ENCODE results near the gene NME3.
A peak's percentile ranks its signal among the peaks of the same experiment; 100 is the strongest.
"Not testable (repeated sequence)": the region's sequence is repeated elsewhere in the genome, so short reads cannot be mapped to it uniquely, and the experiment has no call there.

Gene NME3

DNA sequence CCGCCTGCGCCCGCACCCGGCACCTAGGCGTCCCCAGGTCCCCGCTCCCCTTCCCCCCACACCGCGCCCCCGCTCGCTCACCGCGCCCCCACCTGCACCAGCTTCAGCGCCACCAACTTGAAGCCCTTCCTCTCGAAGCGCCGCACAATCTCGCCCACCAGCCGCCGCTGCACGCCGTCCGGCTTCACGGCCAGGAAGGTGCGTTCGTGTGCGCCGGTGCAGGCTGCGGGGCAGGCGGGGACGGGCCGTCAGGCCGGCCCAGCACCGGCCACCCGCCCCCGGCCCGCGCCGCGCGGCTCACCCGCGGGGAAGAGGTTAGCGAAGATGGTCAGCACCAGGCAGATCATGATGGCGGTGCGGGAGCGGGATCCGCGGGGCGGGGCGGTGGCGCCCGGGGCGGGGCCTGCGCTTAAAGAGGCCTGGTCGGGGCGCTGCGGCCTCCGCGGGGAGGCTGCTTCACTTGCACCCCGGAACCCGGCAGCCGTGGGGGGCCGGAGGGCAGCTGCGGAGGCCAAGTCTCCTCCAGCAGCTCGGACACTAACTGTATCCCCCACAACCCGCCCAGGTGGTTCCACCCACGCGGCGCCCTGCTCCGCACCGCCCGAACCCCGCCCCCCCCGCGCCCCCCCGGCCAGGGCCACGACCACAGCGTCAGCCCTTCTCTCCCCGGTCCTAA is at the start of gene NME3:
TSS of gene NME3 (minus strand) at position 356 of the 676 bp plus-strand sequence. CDS start at position 347, 9 bp downstream.
- peak; percentile 84 for DNase-seq

DNA sequence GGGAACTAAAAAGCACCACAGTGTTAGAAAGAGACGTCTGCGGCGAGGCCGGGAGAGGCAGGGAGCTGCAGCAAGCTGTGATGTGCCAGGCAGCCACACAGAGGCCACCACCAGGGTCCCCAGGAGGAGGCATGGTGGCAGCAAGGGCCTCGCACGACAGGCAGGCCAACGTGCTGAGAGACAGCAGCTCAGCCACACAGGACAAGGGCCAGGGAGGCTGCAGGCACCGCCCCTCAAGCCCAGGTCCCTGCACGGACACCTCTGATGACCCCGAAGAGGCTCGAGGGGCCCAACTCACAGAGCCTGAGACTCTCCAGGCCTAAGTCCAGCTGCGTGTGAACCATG is 49.6 kb upstream of the NME3 start:
- DNase-seq, result no peak

DNA sequence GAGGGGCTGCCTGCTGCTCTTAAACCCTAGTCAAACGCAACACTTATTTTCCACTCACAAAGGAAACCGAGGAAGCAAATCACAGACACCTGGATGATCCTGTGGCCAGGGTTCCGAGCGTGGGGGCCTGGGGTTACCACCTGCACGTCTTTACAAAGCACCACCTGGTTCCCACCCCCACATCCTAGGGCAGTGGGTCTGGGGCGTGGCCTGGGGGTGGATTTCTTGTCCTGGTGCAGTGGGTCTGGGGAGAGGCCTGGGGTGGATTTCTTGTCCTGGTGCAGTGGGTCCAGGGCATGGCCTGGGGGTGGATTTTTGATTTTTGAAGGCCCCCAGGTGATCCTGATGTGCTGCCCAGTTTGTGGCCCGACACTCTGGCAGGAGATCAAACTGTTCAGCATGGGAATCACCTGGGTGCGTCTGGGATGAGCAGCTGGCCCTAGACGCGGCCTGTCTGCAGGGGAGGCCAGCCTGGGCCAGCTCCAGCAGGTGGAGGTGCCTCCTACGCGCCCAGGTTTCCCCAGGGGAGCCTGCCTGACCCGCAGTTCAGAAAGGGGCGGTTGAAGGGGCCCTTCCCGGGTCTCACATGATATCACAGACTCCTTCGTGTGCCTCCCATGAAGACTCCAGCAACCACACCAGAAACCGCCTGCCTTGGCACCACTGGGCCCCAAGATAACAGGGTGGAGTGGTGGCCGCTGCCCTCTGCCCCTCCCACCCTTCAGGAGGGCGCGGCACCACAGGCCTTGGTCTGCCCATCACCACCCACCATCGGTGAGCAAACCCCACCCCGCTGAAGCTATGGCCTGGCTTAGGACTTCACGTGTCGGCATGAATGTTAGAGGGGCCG is 49.0 kb upstream of the NME3 start:
- no peak for DNase-seq

DNA sequence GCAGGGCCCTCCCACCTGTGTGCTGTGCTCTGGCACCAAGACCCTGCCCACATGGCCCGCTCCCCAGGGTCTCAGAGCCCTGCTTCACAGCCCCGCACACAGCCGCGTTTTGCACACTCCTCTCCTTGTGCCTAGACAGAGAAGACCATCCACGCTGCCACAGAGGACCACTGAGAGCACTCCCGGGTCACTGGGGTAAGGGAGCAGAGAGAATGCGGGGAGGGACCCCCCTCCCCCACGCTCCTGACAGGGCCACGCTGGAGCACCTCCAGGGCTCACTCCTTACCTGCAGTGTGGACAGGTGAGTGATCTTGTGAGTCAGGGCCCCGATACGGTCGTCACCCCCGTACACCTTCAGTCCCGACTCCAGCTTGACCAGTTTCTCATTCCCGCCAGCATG is 48.3 kb upstream of the NME3 start:
- DNase-seq, result no peak

DNA sequence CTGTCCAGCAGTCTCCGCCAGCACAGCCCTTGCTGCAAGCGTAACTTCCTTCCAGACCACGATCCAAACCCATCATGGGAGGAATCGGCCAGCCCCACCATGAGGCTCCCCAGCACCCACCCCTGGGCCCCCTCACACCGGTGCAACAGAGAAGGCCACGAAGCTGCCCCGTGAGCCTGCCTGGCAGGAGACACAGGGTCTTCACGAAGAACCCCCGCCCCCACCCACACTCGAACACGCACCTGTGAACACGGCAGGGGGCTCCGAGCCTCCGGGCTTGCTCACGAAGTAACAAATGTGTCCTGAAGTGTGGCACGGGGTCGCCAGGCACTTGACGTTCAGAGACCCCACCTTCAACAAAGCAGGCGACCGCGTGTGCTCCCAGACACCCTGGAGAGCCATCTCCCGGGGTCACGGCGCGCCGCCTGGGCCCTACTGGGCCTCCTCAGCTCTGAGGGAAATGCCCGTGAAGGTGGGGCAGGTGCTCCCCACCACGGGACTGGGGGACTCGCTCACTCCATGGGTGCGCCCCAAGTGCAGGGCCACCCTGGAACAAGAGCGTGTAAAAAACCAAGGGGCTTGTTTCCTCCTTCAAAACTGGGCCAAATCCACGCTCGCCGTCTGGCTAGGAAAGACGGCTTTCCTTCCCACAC is 47.7 kb upstream of the NME3 start:
- DNase-seq, result no peak

DNA sequence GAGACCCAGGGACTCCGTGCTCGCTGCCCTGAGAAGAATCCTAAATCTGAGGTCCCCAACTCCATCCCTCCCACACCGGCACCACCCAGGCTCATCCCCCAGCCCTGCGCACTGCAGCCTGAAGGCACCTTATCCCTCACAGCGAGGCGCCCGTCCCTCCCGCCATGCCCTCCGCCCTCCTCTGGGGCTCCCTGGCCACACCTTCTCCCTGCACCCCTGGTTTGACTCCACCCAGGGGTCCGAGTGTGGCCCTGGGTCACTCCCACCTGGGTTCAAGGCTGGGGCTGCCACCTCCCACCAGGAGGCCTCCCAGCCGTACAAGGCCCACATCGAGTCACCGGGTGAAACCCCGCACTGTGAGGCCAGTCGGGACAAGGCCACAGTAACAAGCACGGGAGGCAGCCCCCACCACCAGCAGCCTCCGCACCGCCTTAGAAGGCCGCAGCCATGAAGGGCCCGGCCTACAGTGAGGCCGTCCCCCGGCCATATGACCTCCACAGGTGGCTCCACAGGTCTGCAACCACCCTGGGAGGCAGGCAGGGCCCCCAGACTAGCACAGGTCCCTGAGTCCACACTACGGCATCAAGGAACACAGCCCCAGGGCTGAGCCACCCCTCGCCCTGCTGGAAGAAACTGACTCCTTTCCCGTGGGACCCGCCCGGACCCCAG is 47.0 kb upstream of the NME3 start:
- DNase-seq, result no peak

DNA sequence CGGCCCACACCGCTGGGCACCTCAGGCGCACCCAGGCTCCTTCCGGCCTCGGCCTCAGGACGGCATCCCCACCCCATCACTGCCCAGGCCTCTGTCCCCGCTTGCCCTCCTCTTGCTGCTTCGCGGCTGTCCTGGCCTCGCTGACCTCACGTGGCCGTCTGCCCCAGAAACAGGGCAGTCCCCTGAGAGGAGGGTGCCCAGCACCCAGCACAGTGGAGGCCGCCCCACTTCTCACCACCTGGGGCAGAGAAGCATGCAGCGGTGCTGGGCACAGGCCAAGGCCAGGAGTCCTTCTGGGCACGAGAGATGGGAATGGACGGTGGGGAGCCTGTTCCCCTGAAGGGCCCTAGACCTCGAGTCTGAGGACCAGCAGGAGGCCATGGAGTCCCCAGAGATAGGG is 46.4 kb upstream of the NME3 start:
- no peak for DNase-seq

DNA sequence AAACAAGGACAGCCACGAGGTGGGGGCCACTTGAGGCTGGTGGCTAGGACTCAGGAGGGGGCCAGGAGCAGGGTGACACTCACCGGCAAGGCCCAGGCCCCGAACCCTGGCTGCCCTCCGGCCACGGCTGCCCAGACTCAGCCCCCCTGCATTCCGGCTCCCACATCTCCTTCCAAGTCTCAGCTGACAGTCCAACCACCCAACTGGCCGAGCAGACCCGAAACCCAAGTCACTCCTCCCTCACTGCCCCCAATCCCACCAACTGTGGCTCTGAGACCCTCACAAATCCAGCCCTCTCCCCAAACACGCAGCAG is 45.9 kb upstream of the NME3 start:
- no peak for DNase-seq

DNA sequence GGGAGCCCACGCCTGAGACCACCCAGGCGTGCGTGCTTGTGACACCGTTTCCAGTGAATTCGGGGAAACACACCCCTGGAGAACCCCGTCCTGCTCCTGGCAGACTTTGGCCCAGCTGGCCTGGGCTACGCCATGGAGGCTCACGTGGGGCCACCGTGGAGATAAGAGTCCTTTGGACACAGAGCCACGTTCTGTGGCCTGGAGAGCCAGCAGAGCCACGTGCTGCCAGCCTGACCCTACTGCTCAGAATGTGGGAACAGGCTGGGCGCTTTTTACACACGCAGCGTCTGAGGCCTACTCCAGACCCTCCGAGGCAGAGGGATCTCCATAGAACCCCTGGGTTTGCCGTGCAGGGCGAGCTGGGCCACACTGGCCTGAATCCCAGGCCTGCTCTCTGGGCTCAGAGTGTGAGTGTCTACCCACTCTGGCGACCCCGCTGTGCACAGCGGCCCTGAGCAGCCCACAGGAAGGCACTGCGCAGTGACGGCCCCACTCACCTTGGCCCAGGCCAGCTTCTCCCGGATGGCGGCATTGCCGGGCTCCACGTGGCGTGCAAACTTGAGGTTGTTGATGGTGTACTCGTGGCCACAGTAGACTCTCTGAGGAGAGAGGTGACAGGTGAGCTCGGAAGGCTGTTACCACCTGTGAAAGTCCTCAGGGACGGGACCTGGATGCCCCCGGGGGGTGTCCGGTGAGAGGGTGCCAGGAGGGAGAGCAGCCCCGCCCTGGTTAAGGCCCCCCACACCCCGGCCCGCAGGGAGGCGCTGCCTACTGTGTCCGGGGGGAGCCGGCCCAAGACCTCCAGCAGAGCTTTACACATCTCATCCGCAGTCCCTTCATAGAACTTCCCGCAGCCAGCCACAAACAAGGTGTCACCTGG is 45.3 kb upstream of the NME3 start:
- DNase-seq, result no peak

DNA sequence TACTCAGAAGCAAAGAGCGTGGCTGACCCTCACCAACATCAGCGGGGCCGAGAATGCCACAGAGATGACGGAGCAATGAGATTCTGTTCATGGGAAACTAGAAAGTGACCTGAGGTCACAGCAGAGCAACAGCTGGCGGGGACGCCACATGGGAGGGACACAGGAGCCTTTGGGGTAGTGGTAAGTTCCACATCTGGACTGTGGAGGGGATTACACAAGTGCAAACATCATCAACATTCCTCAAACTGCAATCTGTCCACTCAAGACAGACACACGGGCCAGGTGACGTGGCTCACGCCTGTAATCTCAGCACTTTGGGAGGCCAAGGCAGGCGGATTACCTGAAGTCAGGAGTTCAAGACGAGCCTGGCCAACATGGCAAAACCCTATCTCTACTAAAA is 44.1 kb upstream of the NME3 start:
- DNase-seq, result no peak

DNA sequence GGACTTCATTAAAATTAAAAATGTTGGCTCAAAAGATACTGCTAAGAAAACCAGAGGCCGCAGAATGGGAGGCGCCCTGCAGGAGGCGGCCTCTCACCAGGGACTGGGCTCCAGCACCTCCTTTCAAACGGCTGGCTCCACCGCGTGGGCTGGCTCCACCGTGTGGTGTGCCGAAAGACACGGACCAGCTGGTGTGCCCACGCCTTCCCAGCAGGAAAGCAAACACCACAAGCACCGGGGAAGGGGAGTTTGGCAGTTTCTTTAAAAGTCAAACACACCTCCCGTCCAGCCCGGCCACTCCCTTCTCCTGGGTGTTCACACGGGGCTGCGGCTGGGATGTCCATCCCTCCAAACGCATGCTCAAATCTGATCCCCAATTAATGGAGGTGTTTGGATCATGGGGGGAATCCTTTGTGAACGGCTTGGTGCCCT is 41.4 kb upstream of the NME3 start:
- DNase-seq, result peak; percentile 35

DNA sequence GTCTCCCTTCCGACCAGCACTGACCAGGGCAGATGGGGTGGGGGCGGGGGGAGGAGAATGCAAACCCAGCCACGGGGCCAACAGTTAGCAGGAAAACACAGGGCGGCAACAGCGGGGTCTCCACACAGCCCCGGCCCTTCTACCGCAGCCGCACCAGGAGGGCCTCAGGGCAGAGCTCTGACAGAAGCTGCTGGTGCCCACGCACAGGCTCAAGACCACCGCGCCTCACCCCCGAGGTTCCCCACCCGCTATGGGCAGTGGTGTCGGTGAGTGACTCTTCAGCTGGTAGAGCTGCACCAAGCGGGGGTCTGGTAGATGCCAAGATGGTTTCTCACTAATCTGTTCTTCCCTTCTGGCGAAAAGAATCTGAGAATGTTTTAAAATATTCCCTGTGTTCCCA is 39.2 kb upstream of the NME3 start:
- DNase-seq, result no peak

DNA sequence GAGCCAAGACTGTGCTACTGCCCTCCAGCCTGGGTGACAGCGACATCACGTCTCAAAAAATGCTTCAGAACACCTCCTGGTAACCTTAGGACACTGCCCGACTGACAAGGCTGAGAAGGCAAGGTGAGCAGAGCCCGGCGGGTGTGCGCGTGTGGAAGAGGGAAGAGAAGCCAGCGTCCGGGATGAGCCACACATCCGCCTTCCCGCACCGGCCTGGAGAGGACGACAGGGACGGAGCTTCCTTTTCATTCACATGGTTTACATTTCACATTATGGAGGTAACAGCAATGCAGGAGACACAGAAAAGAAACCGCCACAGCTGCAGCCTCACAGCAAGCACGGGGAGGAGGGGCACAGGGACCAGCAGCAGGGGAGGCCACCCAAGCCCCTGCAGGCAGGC is 38.8 kb upstream of the NME3 start:
- no peak for DNase-seq

DNA sequence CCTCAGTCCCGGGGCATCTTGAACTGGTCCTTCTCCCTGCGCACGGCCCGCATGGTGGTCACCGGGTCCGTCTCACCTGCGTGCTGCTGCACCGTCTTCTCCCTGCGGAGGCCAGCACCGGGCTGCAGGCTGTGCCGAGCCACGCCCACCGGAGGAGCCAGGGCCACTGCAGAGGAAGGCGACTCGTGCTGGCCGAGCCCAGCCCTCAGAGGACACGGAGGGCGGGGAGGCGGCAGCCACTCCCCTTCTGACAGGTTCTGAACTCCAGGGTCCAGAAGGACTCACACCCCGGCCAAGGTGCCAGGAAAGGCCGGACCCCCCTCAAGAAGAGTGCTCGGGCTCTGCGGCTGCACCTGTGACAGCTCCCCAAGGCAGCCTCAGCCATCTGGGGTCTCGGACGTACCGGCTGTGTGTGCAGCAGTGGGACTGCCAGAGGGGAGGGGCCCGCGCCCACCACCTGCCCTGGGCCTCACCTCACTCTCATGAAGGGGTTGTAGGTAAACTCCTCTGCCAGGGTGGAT is 38.0 kb upstream of the NME3 start:
- no peak for DNase-seq

DNA sequence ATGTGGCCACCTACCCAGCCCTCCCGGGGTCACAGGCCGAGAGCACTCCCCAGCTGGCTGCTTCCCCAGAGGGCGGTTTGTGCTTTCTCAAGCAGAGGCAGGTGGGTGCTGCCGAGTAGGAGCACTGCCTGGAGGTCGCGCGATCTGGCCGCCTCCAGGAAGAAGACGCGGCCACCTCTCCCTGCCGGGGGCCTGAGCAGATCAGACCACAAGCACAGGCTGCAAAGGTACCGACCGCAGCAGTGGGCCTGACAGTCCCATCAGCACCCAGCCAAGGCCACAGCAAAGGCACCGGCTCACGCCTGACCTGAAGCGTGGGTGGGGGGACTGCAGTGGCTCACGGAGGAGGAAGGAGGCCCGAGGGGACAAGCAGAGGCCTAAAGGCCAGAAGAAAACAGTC is 37.3 kb upstream of the NME3 start:
- no peak for DNase-seq

DNA sequence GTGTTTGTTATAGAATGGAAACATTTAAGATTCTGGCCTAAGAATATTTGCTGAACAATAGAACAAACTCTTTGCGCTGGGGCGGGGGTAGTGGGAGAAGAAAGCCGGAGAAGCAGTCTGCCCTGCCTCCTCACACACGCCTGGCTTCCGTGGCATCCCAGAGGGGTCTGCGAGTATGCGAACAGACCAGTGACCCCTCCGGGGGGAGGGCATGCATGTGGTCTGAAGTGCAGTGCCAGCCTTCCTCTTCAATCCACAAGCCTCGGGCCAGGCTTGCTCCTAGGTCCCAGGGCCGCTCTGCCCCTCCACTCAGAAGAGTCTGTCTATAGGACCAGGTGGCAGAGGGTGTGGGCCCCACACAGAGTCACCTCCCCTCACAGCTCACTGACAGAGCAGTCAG is 36.3 kb upstream of the NME3 start:
- DNase-seq, result no peak

DNA sequence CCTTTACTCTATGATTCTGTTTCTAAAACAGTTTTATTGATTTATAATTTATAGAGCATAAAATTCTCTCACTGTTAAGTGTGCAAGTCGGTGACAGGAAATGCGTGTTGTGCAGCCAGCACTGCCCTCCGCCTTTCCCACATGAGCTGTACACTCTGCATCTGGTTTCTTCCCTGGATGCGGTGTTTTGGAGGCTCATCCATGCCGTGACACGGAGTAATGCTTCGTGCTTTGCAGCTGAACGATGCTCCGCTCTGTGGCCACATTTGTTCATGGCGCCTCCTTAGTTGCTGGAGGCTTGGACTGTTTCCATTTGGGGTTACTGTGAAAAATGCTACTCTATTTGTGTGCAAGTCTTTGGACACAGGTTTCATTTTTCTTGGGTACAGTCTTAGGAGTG is 29.4 kb upstream of the NME3 start:
- DNase-seq, result no peak

DNA sequence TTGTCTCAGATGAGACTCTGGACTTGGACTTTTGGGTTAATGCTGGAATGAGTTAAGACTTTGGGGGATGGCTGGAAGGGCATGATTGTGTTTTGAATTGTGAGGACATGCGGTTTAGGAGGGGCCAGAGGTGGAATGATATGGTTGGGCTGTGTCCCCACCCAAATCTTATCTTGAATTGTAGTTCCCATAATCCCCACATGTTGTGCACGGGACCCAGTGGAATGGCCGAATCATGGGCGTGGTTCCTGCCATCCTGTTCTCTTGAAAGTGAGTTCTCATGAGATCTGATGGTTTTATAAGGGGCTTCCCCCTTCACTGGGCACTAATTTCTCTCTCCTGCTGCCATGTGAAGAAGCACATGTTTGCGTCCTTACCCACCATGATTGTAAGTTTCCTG is 27.9 kb upstream of the NME3 start:
- DNase-seq, result not testable (repeated sequence)

DNA sequence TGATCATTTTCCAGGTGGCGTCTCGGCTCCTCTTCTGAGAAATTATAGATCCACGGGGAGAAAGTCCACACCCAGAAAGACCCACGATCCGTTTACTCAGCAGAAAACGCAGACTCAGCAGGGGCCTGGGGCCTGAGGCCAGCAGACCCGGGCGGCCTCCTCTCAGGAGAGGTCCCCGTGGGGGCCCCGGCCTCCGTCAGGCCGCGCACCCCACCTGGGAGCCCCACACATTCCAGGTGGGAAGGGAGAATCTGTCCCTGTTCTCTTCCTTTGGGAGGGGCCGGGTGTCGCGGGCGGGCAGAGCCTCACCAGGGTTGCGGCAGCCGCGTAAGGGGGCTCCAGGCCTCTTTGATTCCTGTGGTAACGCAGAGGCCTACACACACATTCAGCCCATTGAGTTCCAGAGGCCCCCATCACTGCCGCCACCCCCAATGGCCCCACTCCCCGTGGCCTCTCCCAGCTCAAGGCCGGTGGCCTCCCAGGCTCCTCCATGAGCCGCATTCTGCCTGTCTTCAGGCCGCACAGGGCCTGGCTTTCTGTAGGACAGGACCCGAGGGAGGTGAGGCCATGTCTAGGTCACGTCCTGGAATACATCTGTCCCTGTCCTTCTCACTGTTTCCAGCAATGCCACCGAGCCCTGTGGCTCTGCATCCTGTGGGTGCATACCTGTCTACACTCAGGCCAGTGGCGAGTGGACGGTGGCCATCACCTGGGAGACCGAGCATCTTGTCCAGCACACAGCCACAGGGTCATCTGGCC is 23.7 kb upstream of the NME3 start:
- no peak for DNase-seq

DNA sequence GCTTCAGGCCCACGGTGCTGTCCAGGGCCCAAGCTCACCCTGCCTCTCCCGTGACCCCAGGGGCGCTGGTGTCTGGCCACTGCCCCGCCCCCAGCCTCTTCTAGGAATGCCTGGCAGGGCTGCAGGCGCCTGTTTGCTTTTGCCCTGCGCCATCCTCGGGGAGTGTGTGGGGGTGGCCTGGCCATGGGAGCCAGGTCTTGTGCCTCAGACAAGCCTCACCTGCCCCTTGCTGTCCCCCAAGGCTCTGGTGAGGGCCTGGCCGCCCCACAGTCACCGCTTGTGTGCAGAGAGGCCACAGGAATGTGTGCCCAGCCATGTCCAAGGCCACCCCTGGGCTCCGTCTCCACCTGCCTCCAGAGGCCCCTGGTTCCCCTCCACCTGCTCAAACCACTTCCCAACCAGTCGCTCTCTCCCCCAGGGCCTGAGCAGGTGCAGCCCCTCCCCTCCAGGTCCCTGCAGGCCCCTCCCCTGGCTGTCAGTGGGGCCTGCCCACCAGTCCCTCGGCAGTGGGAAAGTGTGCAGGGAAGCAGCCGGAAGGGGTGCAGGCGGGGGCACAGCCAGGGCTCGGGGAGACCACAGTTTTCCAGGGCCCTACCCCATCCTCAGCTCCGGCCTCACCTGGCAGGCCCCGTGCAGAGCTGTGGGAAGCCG is 23.0 kb upstream of the NME3 start:
- DNase-seq, result no peak

DNA sequence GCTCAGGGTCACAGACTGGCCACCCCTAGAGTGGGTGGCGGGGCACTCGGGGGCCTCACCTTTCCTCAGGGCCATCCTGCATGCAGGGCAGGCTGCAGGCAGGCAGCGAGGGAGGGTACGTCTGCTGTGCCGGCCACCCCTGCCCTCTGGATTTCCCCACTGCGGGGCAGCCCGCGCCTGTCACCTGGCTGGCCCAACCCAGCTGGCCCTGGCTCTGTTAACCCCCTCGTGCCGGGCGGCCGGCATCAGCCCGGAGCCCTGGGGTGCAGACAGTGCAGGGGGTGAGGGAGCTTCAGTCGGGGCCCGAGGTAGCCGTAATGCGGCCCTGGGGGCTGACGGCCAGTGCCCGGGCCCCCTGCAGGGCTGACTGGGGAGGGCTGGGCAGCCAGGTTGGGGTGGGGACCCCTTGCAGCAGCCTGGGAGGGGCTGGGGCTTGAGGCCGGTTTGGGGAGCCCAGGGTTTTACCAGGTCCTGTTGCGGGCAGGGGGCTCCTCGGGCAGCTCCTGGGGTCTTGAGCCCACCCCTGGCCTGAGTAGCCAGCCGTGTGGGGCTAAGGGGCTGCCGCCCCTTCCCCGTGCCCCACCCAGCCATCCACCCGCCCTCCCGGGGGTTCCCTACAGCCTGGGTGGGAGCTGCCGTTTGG is 22.4 kb upstream of the NME3 start, which contains the start of gene IGFALS:
TSS of gene IGFALS (minus strand) at position 128 of the 643 bp plus-strand sequence. CDS start at position 75, 53 bp downstream.
- DNase-seq, result no peak

All from RPMI8226 (cell line).